ENCODE measurements around the gene IFT43. TPM values are rescaled to one million over a fixed set of nuclear protein-coding genes. Genes with fewer than 3 reads are reported as not detected.
A peak's percentile ranks its signal among the peaks of the same experiment; 100 is the strongest.

The IFT43 gene
- total RNA-seq, 4 donors from 2014 or later = 24.5 to 412 (median 31.2) TPM

- in situ Hi-C loops (cut with MboI; ENCODE audit: low pct_ligation_motif_present in 1 of 4, low pct_unique_long_range_greater_than_20kb in 1 of 4, low sequenced_read_pairs in 3 of 4) = no loop called here
- TF ChIP-seq CTCF (IDR thresholded peaks at IDR 0.05) (no peak), EP300 (IDR thresholded peaks at IDR 0.05; ENCODE audit: low read depth) (no peak), POLR2AphosphoS5 (IDR thresholded peaks at IDR 0.05) (no peak), POLR2A (IDR thresholded peaks at IDR 0.05) (no peak)
- no peak for DNase-seq
Measured at GRCh38 chr14:76045773-76046172, 60.2 kb downstream of the IFT43 start.

GRCh38 chr14:76050250-76050649 is 64.7 kb downstream of the IFT43 start:
- intact Hi-C loops (cut with DNase I; ENCODE audit: low total_unique reads) = loop anchor here (2.0 kb wide), 1 partner anchor 303 kb away; no protein-coding TSS in a partner anchor
- Histone ChIP-seq H3K4me1 (no peaks in the 10 kb centered on the region), H3K4me3 (no peak overlapping the region), H3K27me3 (no peaks in the 10 kb centered on the region), H3K36me3 (no peaks in the 10 kb centered on the region), H3K27ac (no peak overlapping the region), H3K9me3 (no peaks in the 10 kb centered on the region)
- no peak for DNase-seq
- 79% methylated on average over 4 of the region's 4 CpGs; no CpG with 5 or more reads in 1 of the 2 donors for WGBS, 2 donors (ENCODE audit: low coverage in 1 of 2)
- in situ Hi-C loops (cut with MboI; ENCODE audit: low pct_ligation_motif_present in 1 of 4, low pct_unique_long_range_greater_than_20kb in 1 of 4, low sequenced_read_pairs in 3 of 4) = loop anchor here (10.0 to 25.0 kb wide), 4 partner anchors 305 to 595 kb away; no protein-coding TSS in a partner anchor
- no peak for TF ChIP-seq POLR2AphosphoS5 (IDR thresholded peaks at IDR 0.05)
- TF ChIP-seq EP300 (IDR thresholded peaks at IDR 0.05; ENCODE audit: low read depth) = no peak
- no peak for TF ChIP-seq POLR2A (IDR thresholded peaks at IDR 0.05)
- no peak for TF ChIP-seq CTCF (IDR thresholded peaks at IDR 0.05)

More at GRCh38 chr14:76045773-76046172, 60.2 kb downstream of the IFT43 start:
- Histone ChIP-seq H3K4me3 (no peak overlapping the region), H3K27me3 (no peaks in the 10 kb centered on the region), H3K36me3 (no peaks in the 10 kb centered on the region), H3K9me3 (no peaks in the 10 kb centered on the region), H3K27ac (no peak overlapping the region), H3K4me1 (no peaks in the 10 kb centered on the region)
- intact Hi-C loops (cut with DNase I; ENCODE audit: low total_unique reads) = no loop called here
- WGBS, 2 donors (ENCODE audit: low coverage in 1 of 2) = 50 to 72% methylated on average over 2 to 3 of the region's 3 CpGs

GRCh38 chr14:76050797-76051392 is 65.3 kb downstream of the IFT43 start:
- intact Hi-C loops (cut with DNase I; ENCODE audit: low total_unique reads) (loop anchor here (2.0 kb wide), 1 partner anchor 302 kb away; no protein-coding TSS in a partner anchor), in situ Hi-C loops (cut with MboI; ENCODE audit: low pct_ligation_motif_present in 1 of 4, low pct_unique_long_range_greater_than_20kb in 1 of 4, low sequenced_read_pairs in 3 of 4) (loop anchor here (10.0 to 25.0 kb wide), 4 partner anchors 304 to 594 kb away; no protein-coding TSS in a partner anchor)
- Histone ChIP-seq H3K27ac (no peak overlapping the region), H3K4me1 (no peaks in the 10 kb centered on the region), H3K36me3 (no peaks in the 10 kb centered on the region), H3K27me3 (no peaks in the 10 kb centered on the region), H3K4me3 (no peak overlapping the region), H3K9me3 (no peaks in the 10 kb centered on the region)
- WGBS, 2 donors (ENCODE audit: low coverage in 1 of 2) = 51 to 64% methylated on average over 2 to 3 of the region's 3 CpGs
- DNase-seq = peak; percentile 40
- peak; percentile 73 to 81 (median 77) for TF ChIP-seq CTCF (IDR thresholded peaks at IDR 0.05)
- no peak for TF ChIP-seq POLR2AphosphoS5 (IDR thresholded peaks at IDR 0.05)

GRCh38 chr14:76051717-76052465 is 66.3 kb downstream of the IFT43 start:
- no peak for TF ChIP-seq POLR2AphosphoS5 (IDR thresholded peaks at IDR 0.05)
- no peak for TF ChIP-seq EP300 (IDR thresholded peaks at IDR 0.05; ENCODE audit: low read depth)
- no peak for TF ChIP-seq POLR2A (IDR thresholded peaks at IDR 0.05)
- TF ChIP-seq CTCF (IDR thresholded peaks at IDR 0.05) = no peak
- in situ Hi-C loops (cut with MboI; ENCODE audit: low pct_ligation_motif_present in 1 of 4, low pct_unique_long_range_greater_than_20kb in 1 of 4, low sequenced_read_pairs in 3 of 4) (loop anchor here (10.0 to 25.0 kb wide), 4 partner anchors 303 to 593 kb away; no protein-coding TSS in a partner anchor), intact Hi-C loops (cut with DNase I; ENCODE audit: low total_unique reads) (loop anchor here (2.0 kb wide), 1 partner anchor 301 kb away; no protein-coding TSS in a partner anchor)
- H3K36me3 ChIP-seq = no peaks in the 10 kb centered on the region
- H3K4me3 ChIP-seq = no peak overlapping the region
- H3K4me1 ChIP-seq = no peaks in the 10 kb centered on the region
- H3K9me3 ChIP-seq = no peaks in the 10 kb centered on the region
- H3K27ac ChIP-seq = no peak overlapping the region
- no peak for DNase-seq
- H3K27me3 ChIP-seq = no peaks in the 10 kb centered on the region
- 89 to 96% methylated on average over 4 to 12 of the region's 12 CpGs for WGBS, 2 donors (ENCODE audit: low coverage in 1 of 2)

All from transverse colon (tissue), 4 donors.